Posterior vena cava (tissue), 2 donors: ENCODE measurements around the gene ID4. TPM values are rescaled to one million over a fixed set of nuclear protein-coding genes. Genes with fewer than 3 reads are reported as not detected.
A peak's percentile ranks its signal among the peaks of the same experiment; 100 is the strongest.

Source experiments
- DNase-seq: peaks from one replicate; pipeline ENCODE4 v3.0.0-alpha.2; 2020; ENCODE audit warnings: low spot score
- intact Hi-C, 2 donors: fragments of 100-400 bp; cut with DNase I; formaldehyde crosslinking; loops; one replicate each; pipeline versions ENCODE4 v1.14.1 to v1.14.2; 2022 to 2023
- long read RNA-seq, 2 donors: library from polyadenylated mRNA; unstranded; transcript quantifications; one replicate each; pipeline ENCODE4 v2.0.0, GENCODE V29; 2020 to 2021
- total RNA-seq, 2 donors: library from RNA; stranded (reverse); fragmentation: NEBNext Ultra II Directional; extraction: Animal tissue kit (Norgen Biotek cat#: 25700); gene quantifications; one replicate each; pipeline ENCODE4 v1.2.1, GENCODE V29; 2021
- donor health status: DM: yes; HTN: yes; CAD: no.
- donor health status: DM: yes; HTN: yes; CAD: no.

The ID4 gene
- total RNA-seq = 10 to 100 TPM; 74.9 to 97.0 TPM
- long read RNA-seq, donor 1, transcript ID4-201 (3 exons, 2,344 nt) = major isoform, 96 of 119 reads
- long read RNA-seq, donor 1, partial matches to known transcripts = 5 of 119 reads
- long read RNA-seq, donor 1, other reads (novel, unspliced or antisense) = 18 of 119 reads
- long read RNA-seq, donor 2, transcript ID4-201 (3 exons, 2,344 nt) = major isoform, 7 of 14 reads
- long read RNA-seq, donor 2, partial matches to known transcripts = 1 of 14 reads
- long read RNA-seq, donor 2, other reads (novel, unspliced or antisense) = 6 of 14 reads

- DNase-seq = peak; percentile 97
- intact Hi-C loops = no loop called here
These were observed at the start of gene ID4 for GRCh38 chr6:19836799-19837510. Gene ID4 (plus strand): TSS chr6:19837370. CDS start chr6:19837755, 385 bp downstream.

- DNase-seq = no peak
- intact Hi-C loops = no loop called here
These were observed 48.5 kb upstream of the ID4 start for GRCh38 chr6:19788686-19789085.

- intact Hi-C loops = no loop called here
- DNase-seq = no peak
These were observed 47.9 kb upstream of the ID4 start for GRCh38 chr6:19789100-19789803.

- DNase-seq = no peak
- intact Hi-C loops = no loop called here
These were observed 45.9 kb upstream of the ID4 start for GRCh38 chr6:19791267-19791666.

GRCh38 chr6:19795211-19795610, 42.0 kb upstream of the ID4 start:
- intact Hi-C loops = no loop called here
- no peak for DNase-seq

GRCh38 chr6:19796452-19796851, 40.7 kb upstream of the ID4 start:
- intact Hi-C loops = no loop called here
- no peak for DNase-seq

GRCh38 chr6:19798362-19798761, 38.8 kb upstream of the ID4 start:
- intact Hi-C loops = no loop called here

GRCh38 chr6:19802656-19803055, 34.5 kb upstream of the ID4 start:
- DNase-seq = no peak
- intact Hi-C loops = no loop called here

More at GRCh38 chr6:19798362-19798761, 38.8 kb upstream of the ID4 start:
- DNase-seq = no peak

- intact Hi-C loops = no loop called here
- no peak for DNase-seq
These were observed 33.6 kb upstream of the ID4 start for GRCh38 chr6:19803331-19804204.

GRCh38 chr6:19804205-19805128, 32.7 kb upstream of the ID4 start:
- intact Hi-C loops = no loop called here

GRCh38 chr6:19805129-19805481, 32.1 kb upstream of the ID4 start:
- no peak for DNase-seq
- intact Hi-C loops = no loop called here

More at GRCh38 chr6:19804205-19805128, 32.7 kb upstream of the ID4 start:
- DNase-seq = peak; percentile 97

- intact Hi-C loops = no loop called here
- no peak for DNase-seq
These were observed 30.2 kb upstream of the ID4 start for GRCh38 chr6:19806971-19807396.

GRCh38 chr6:19811397-19812079, 25.6 kb upstream of the ID4 start:
- intact Hi-C loops = no loop called here
- no peak for DNase-seq

GRCh38 chr6:19812512-19813119, 24.6 kb upstream of the ID4 start:
- DNase-seq = no peak
- intact Hi-C loops = no loop called here

- no peak for DNase-seq
- intact Hi-C loops = no loop called here
These were observed 18.4 kb upstream of the ID4 start for GRCh38 chr6:19818805-19819204.

- intact Hi-C loops = no loop called here
- no peak for DNase-seq
These were observed 12.9 kb upstream of the ID4 start for GRCh38 chr6:19824058-19824807.

GRCh38 chr6:19827247-19827646, 9.9 kb upstream of the ID4 start:
- no peak for DNase-seq
- intact Hi-C loops = no loop called here
